Measurements from ENCODE around the gene NTSR2.

DNA sequence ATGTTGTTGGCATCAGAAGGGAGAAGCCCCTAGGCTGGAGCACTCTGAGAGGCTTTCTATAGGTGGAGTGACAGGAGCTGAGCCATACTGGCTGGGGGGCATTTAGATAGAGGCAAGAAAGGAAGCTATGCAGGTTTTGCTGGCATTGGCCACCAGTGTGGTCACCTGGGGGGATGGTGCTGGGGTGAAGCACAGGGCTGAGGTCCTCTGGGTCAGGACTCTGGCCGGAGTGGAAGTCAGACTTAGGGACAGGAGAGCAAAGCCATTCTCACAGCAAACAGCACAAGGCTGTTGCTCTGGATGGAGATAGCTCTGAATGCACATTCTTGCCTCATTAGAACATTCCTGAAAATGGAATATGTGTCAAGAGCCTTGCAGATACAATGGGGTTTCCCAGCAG, 47.4 kb downstream of the NTSR2 start:
- TF ChIP-seq, protein P1, sequence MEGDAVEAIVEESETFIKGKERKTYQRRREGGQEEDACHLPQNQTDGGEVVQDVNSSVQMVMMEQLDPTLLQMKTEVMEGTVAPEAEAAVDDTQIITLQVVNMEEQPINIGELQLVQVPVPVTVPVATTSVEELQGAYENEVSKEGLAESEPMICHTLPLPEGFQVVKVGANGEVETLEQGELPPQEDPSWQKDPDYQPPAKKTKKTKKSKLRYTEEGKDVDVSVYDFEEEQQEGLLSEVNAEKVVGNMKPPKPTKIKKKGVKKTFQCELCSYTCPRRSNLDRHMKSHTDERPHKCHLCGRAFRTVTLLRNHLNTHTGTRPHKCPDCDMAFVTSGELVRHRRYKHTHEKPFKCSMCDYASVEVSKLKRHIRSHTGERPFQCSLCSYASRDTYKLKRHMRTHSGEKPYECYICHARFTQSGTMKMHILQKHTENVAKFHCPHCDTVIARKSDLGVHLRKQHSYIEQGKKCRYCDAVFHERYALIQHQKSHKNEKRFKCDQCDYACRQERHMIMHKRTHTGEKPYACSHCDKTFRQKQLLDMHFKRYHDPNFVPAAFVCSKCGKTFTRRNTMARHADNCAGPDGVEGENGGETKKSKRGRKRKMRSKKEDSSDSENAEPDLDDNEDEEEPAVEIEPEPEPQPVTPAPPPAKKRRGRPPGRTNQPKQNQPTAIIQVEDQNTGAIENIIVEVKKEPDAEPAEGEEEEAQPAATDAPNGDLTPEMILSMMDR (IDR thresholded peaks at IDR 0.05) = no peak
- no peak for TF ChIP-seq POLR2A (IDR thresholded peaks at IDR 0.05)
- no peak for TF ChIP-seq POLR2AphosphoS5 (IDR thresholded peaks at IDR 0.05)
- no peak for TF ChIP-seq EP300 (IDR thresholded peaks at IDR 0.05)
